ENCODE measurements around the gene SMO.

Gene SMO

DNA sequence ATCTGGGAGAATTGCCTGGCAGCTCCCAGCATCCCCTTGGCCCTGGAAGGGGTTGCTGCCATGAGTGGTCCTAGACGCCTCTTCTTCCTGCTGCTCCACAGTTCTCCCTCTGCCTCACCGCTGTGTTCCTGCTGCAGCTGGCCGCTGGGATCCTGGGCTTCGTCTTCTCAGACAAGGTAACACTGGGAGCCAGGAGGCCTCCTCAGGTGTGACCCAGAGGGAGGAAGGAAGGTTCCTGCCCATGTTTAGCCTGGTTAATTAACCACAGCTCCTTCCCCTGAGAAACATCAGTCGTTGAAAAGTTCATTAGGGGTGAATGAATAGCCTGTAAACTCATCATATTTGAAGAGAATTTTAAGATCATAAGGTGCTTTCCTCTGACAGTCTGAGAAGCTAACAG is 25.7 kb upstream of the SMO start:
- no peak overlapping the region for H3K4me3 ChIP-seq (ENCODE audit: low read length)
- TF ChIP-seq, protein P1, sequence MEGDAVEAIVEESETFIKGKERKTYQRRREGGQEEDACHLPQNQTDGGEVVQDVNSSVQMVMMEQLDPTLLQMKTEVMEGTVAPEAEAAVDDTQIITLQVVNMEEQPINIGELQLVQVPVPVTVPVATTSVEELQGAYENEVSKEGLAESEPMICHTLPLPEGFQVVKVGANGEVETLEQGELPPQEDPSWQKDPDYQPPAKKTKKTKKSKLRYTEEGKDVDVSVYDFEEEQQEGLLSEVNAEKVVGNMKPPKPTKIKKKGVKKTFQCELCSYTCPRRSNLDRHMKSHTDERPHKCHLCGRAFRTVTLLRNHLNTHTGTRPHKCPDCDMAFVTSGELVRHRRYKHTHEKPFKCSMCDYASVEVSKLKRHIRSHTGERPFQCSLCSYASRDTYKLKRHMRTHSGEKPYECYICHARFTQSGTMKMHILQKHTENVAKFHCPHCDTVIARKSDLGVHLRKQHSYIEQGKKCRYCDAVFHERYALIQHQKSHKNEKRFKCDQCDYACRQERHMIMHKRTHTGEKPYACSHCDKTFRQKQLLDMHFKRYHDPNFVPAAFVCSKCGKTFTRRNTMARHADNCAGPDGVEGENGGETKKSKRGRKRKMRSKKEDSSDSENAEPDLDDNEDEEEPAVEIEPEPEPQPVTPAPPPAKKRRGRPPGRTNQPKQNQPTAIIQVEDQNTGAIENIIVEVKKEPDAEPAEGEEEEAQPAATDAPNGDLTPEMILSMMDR (conservative IDR thresholded peaks at IDR 0.05; ENCODE audit: low read depth, low read length): no peak
- no peak for DNase-seq (ENCODE audit: low read depth)

DNA sequence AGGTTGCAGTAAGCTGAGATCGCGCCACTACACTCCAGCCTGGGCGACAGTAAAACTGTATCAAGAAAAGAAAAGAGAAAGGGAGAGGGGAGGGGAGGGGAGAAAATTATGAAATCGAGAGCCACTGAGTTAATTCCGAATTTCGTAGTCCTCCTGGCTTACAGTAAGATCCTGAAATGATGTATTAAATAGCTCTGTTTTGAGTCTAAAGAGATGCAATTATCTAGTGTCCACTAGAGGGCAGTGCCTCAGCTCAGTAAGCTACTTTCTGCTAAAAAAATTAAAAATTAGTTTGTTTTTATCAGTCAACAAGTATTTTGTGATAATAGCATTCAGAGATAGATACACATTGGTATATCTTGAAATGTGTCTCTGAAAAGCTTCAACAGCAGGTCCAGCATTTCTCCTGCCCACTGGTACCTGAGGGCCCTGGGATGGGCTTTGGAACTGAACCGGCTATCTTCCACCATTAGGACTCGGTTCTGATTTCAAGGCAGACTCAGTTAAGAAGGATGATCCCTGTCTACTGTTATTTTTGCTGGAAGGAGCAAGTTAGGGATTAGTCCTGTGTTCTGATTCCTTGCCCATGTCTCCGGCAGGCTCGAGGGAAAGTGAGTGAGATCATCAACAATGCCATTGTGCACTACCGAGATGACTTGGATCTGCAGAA is 24.4 kb upstream of the SMO start:
- TF ChIP-seq, protein P1 (conservative IDR thresholded peaks at IDR 0.05; ENCODE audit: low read depth, low read length): peak; percentile 83
- DNase-seq (ENCODE audit: low read depth): peak; percentile 26
- H3K4me3 ChIP-seq (ENCODE audit: low read length): no peak overlapping the region

DNA sequence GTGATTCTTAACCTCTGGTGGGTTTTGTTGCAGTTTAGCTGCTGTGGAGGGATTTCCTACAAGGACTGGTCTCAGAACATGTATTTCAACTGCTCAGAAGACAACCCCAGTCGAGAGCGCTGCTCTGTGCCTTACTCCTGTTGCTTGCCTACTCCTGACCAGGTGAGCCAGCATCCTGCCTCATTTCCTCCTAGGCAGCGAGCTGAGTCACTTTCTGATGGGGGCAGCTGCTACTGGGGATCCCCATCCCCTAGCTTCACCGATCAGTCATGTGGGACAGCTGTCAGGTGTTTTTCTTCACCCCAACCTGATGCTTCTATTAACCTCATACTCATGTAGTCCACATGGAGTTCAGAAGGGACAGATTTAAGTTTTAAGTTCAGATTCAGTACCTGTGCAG is 21.7 kb upstream of the SMO start:
- H3K4me3 ChIP-seq (ENCODE audit: low read length): no peak overlapping the region
- TF ChIP-seq, protein P1 (conservative IDR thresholded peaks at IDR 0.05; ENCODE audit: low read depth, low read length): no peak
- no peak for DNase-seq (ENCODE audit: low read depth)

DNA sequence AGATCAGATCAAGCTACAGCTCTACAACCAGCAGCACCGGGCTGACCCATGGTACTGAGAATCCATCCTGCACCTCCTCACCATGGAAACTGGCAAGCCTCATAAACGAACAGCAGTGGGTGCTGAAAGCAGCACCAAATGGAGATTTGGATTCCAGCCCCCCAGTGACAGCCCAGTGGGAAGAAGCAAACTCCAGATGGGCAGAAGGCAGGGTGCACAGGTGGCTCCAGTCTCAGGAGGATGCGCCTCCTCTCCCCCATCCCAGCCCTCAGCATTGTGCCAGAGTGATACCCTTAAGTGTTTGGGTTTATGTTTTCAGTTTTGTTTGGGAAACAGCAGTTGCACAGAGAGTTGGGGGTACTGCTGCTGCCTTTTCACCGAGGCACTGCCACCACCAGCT is 20.6 kb upstream of the SMO start:
- no peak overlapping the region for H3K4me3 ChIP-seq (ENCODE audit: low read length)
- no peak for DNase-seq (ENCODE audit: low read depth)
- TF ChIP-seq, protein P1 (conservative IDR thresholded peaks at IDR 0.05; ENCODE audit: low read depth, low read length): no peak

DNA sequence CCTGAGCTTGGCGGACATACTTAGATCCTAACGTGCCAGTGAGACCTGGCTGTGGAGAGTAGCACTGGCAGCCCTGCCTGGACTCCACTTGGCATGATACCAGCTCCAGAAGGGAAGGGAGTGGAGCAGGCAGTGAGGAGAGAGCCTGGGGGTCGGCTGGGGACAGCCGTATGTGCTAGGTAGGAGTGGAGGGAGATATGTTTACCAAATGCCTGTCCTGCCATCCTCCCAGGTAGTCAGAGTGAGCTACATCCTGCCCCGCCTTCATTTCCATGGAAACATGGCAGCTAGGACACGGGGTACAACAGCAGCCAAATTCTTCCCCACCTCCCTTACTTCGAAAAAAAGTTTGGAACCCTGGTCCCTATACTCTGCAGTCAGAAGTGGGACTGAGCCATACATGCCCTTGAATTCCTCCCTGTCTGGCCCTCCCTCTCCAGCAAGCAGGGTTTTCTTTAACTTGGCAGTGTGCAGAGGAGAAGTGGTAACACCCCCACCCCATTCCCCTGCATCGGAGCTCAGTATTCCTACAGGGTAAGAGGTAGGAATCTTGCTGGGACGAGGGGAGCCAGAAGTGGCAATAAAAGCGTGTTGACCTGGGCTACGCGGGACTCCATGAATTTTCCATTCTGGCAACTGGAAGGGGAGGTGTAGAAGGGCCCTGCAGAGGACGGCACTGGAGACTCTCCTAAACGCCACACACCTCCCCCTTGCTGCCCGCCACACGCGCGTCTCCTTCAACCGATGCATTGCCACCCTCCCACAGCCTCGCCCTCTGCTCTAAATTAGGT is 20.0 kb upstream of the SMO start:
- DNase-seq (ENCODE audit: low read depth): no peak
- TF ChIP-seq, protein P1 (conservative IDR thresholded peaks at IDR 0.05; ENCODE audit: low read depth, low read length): no peak

DNA sequence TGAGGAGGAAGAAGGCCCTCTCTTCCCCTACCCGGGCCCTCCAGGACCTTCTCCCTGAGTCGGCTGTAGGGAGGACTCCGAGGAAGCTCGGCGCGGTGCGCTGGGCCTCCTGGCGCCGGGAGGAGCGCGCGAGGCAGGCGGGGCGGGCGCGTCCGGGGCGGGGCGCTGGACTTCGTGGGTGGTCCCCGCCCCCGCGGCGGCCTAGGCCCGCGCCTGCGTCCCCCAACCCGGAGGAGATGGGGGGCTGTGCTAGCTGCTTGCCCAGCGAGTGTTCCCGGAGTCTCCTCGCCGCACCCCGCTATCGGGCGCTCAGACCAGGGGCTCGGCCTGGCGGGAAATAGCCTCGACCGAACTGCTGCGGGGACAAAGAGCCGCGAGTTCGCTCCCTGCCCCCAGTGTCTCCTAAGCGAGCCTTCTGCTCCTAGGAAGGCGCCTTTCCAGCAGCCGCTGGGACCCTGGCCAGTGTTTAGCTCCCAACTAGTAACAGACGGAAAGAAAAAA is 19.2 kb upstream of the SMO start:
- TF ChIP-seq, protein P1 (conservative IDR thresholded peaks at IDR 0.05; ENCODE audit: low read depth, low read length): no peak
- DNase-seq (ENCODE audit: low read depth): no peak
- peak overlapping the region; percentile 49 for H3K4me3 ChIP-seq (ENCODE audit: low read length)

More for the DNA sequence above, 20.0 kb upstream of the SMO start:
- peak overlapping the region; percentile 32 for H3K4me3 ChIP-seq (ENCODE audit: low read length)
